Esophagus muscularis mucosa (tissue), 4 donors: ENCODE data around the gene VWA7.

Experiments
- CTCF ChIP-seq, 3 experiments: fragments of 200-600 bp in 2 of 3; fragments of 450-650 bp in 1 of 3; sonication (generic) in 2 of 3; IDR thresholded peaks; one replicate each; pipeline ENCODE4 v1.5.1; 2017 to 2019; ENCODE audit warnings: antibody characterized with exemption in 3 of 3, mild to moderate bottlenecking in 2 of 3, moderate library complexity in 1 of 3
- EP300 ChIP-seq: sonication (generic); formaldehyde crosslinking; IDR thresholded peaks from one replicate; pipeline ENCODE4 v1.6.1; 2017; ENCODE audit warnings: antibody characterized with exemption
- POLR2A ChIP-seq: fragments of 450-650 bp; IDR thresholded peaks from one replicate; pipeline ENCODE4 v1.6.1; 2017; ENCODE audit warnings: antibody characterized with exemption, moderate library complexity, mild to moderate bottlenecking, low read depth
- POLR2AphosphoS5 ChIP-seq, 2 donors: sonication (generic); formaldehyde crosslinking; IDR thresholded peaks; one replicate each; pipeline ENCODE4 v1.6.1; 2017; ENCODE audit warnings: antibody characterized with exemption in 2 of 2

- TF ChIP-seq POLR2A (no peak), CTCF (IDR thresholded peaks at IDR 0.05) (no peak), EP300 (no peak), POLR2AphosphoS5 (IDR thresholded peaks at IDR 0.05) (no peak)
These were observed 4.4 kb upstream of the VWA7 start for GRCh38 chr6:31781244-31782125.
